GM12878 (cell line): ENCODE data around the gene HS3ST6. TPM values are rescaled to one million over a fixed set of nuclear protein-coding genes. Genes with fewer than 3 reads are reported as not detected.

Source experiments
- ATAC-seq: fragments of 200-7000 bp; cut with Tn5 transposase; 3 replicates; pipeline ENCODE4 v1.9.1; 2020; ENCODE audit warnings: mild to moderate bottlenecking, moderate library complexity
- BruUV-seq: library from RNA; stranded (reverse); fragments of 400-500 nt; replicated peaks from 2 replicates; lab custom pipeline; 2021; lab: Mats Ljungman, UMichigan
- CTCF ChIA-PET: fragments of 300-600 bp; sonication (Branson Sonifier 250); formaldehyde crosslinking; extraction: SDS; loops from one replicate; lab custom pipeline; 2021; ENCODE audit warnings: inconsistent platforms; lab: Yijun Ruan, JAX
- POLR2A ChIA-PET: fragments of 350-600 bp; formaldehyde crosslinking; extraction: SDS; loops from one replicate; lab custom pipeline; 2021; ENCODE audit warnings: inconsistent platforms; lab: Charles Lee
- RAD21 ChIA-PET: fragments of 300-600 bp; sonication (Branson Sonifier 250); formaldehyde crosslinking; loops from one replicate; lab custom pipeline; 2023; ENCODE audit warnings: antibody characterized with exemption; ENCODE audit not compliant: unreplicated experiment; lab: Charles Lee
- SMC1A ChIA-PET: fragments of 300-600 bp; sonication (Branson Sonifier 250); formaldehyde crosslinking; loops from one replicate; lab custom pipeline; 2023; ENCODE audit not compliant: unreplicated experiment, uncharacterized antibody; lab: Charles Lee
- DNase-seq: peaks from one replicate; pipeline ENCODE4 v3.0.0-alpha.2; 2011; ENCODE audit warnings: low read depth, low spot score
- FAIRE-seq: peaks from 3 replicates; lab custom pipeline; 2011; peaks lifted over from hg19 to GRCh38; lab: Jason Lieb, UNC
- H2AFZ ChIP-seq: 2 replicates; pipeline ENCODE4 v1.6.0; 2011; ENCODE audit warnings: low read depth, low read length, control low read depth; ENCODE audit not compliant: control insufficient read depth
- H3K27ac ChIP-seq: 2 replicates; pipeline ENCODE4 v1.5.1; 2011; ENCODE audit warnings: control low read depth; ENCODE audit not compliant: control insufficient read depth, insufficient read depth
- H3K27me3 ChIP-seq, 2 experiments: replicated peaks in 1 of 2; 2 replicates each; pipeline versions ENCODE4 v1.6.0 to v1.6.1; 2011; ENCODE audit warnings: low read length in 1 of 2; ENCODE audit not compliant: control insufficient read depth in 2 of 2, insufficient read depth in 2 of 2
- H3K36me3 ChIP-seq, 2 experiments: 2 replicates each; pipeline ENCODE4 v1.5.1; 2011; ENCODE audit warnings: low read length in 1 of 2; ENCODE audit not compliant: control insufficient read depth in 2 of 2, insufficient read depth in 2 of 2
- H3K4me1 ChIP-seq: 2 replicates; pipeline ENCODE4 v1.6.1; 2011; ENCODE audit warnings: mild to moderate bottlenecking, low read length, moderate library complexity, mixed read lengths; ENCODE audit not compliant: control insufficient read depth, insufficient read depth
- H3K4me2 ChIP-seq: 2 replicates; pipeline ENCODE4 v1.6.0; 2011; ENCODE audit warnings: control low read depth; ENCODE audit not compliant: control insufficient read depth, insufficient read depth
- H3K4me3 ChIP-seq: fragments of 200-600 bp; sonication (generic); 2 replicates; pipeline ENCODE4 v1.5.1; 2016
- H3K79me2 ChIP-seq: 2 replicates; pipeline ENCODE4 v1.6.0; 2011; ENCODE audit warnings: low read length; ENCODE audit not compliant: control insufficient read depth, insufficient read depth
- H3K9ac ChIP-seq: 2 replicates; pipeline ENCODE4 v1.8.0; 2011; ENCODE audit warnings: low read length, control low read depth, mixed read lengths; ENCODE audit not compliant: control insufficient read depth, insufficient read depth
- H3K9me3 ChIP-seq: replicated peaks from 3 replicates; pipeline ENCODE4 v1.5.1; 2011; ENCODE audit warnings: mild to moderate bottlenecking, low read length; ENCODE audit not compliant: control insufficient read depth, insufficient read depth
- H4K20me1 ChIP-seq: 2 replicates; pipeline ENCODE4 v1.6.0; 2011; ENCODE audit not compliant: control insufficient read depth, insufficient read depth
- BMI1 ChIP-seq: fragments of 450-650 bp; IDR thresholded peaks from 2 replicates; pipeline ENCODE4 v1.6.1; 2016; ENCODE audit warnings: mild to moderate bottlenecking, moderate library complexity, borderline replicate concordance
- CHD2 ChIP-seq: IDR thresholded peaks from 2 replicates; pipeline ENCODE4 v1.6.1; 2011; ENCODE audit warnings: low read depth, low read length, improper control_type of control experiment, borderline replicate concordance
- HDGF ChIP-seq: fragments of 450-650 bp; IDR thresholded peaks from 2 replicates; pipeline ENCODE4 v1.6.1; 2016; ENCODE audit warnings: antibody characterized with exemption
- JUND ChIP-seq: IDR thresholded peaks from 2 replicates; pipeline ENCODE4 v1.6.1; 2012; ENCODE audit warnings: low read depth, mild to moderate bottlenecking, low read length, improper control_type of control experiment, moderate library complexity
- MXI1 ChIP-seq: fragments of 150-350 bp; IDR thresholded peaks from 2 replicates; pipeline ENCODE4 v1.6.1; 2011; ENCODE audit warnings: low read depth, mild to moderate bottlenecking, inconsistent platforms, low read length, improper control_type of control experiment
- MYB ChIP-seq: fragments of 150-350 bp; IDR thresholded peaks from 2 replicates; pipeline ENCODE4 v1.6.1; 2014; ENCODE audit warnings: mild to moderate bottlenecking, low read depth, low read length, borderline replicate concordance
- PAX8 ChIP-seq: fragments of 450-650 bp; IDR thresholded peaks from 2 replicates; pipeline ENCODE4 v1.6.1; 2017; ENCODE audit warnings: mild to moderate bottlenecking, moderate library complexity
- RAD21 ChIP-seq: IDR thresholded peaks from 2 replicates; pipeline ENCODE4 v1.6.1; 2011; ENCODE audit warnings: mild to moderate bottlenecking, low read depth, low read length, moderate library complexity; ENCODE audit not compliant: insufficient read depth
- SRF ChIP-seq, 2 experiments: IDR thresholded peaks; 2 replicates each; pipeline ENCODE4 v1.6.1; 2011; ENCODE audit warnings: low read depth in 2 of 2, low read length in 2 of 2, mild to moderate bottlenecking in 1 of 2, moderate library complexity in 1 of 2
- WGBS: methylation state at CpG from one replicate; pipeline ENCODE4 v1.1.6; 2016; ENCODE audit warnings: low lambda C conversion rate; ENCODE audit not compliant: insufficient replicate concordance, insufficient coverage; ENCODE audit errors: missing lambda C conversion rate; 5-methylcytosine and 5-hydroxymethylcytosine counted together
- in situ Hi-C: fragments of 300-500 bp; cut with MboI; formaldehyde crosslinking; loops from 9 replicates; pipeline ENCODE4 v1.14.3; 2018; ENCODE audit warnings: mixed read lengths
- intact Hi-C: fragments of 100-400 bp; cut with micrococcal nuclease; formaldehyde crosslinking; loops from one replicate; pipeline ENCODE4 v1.14.2; 2022; ENCODE audit not compliant: unreplicated experiment
- polyA plus RNA-seq, 11 experiments: library from polyadenylated mRNA; depleted of rRNA in 4 of 11; unstranded in 6 of 11; stranded (reverse) in 5 of 11; fragments of >200 nt; fragmentation: Nextera tagmentation in 4 of 11; fragmentation: Illumina TruSeq in 1 of 11; extraction: Ambion mirVana in 4 of 11; extraction: Trizol in 1 of 11; gene quantifications; 1 replicate in 1 of 11; 2 replicates in 10 of 11; pipeline versions ENCODE4 v1.2.1 to v1.2.3, GENCODE V29; 2011 to 2016; ENCODE audit warnings: inconsistent platforms in 2 of 11, missing spikeins in 2 of 11, low read depth in 1 of 11
- total RNA-seq, 4 experiments: library from RNA; depleted of rRNA in 3 of 4; stranded (reverse); fragments of >200 nt in 3 of 4; fragmentation: Illumina TruSeq in 1 of 4; extraction: Trizol in 1 of 4; gene quantifications; 2 replicates each; pipeline versions ENCODE4 v1.2.1 to v1.2.3, GENCODE V29; 2013 to 2021
- TF ChIP-seq, protein P1 (sequence below): fragments of 450-650 bp; IDR thresholded peaks from 2 replicates; pipeline ENCODE4 v1.6.1; 2018; ENCODE audit warnings: borderline replicate concordance, mild to moderate bottlenecking; ENCODE audit not compliant: partially characterized antibody
- TF ChIP-seq, protein P2 (sequence below): IDR thresholded peaks from 2 replicates; pipeline ENCODE4 v1.6.1; 2011; ENCODE audit warnings: mild to moderate bottlenecking, low read depth, low read length, moderate library complexity; ENCODE audit not compliant: insufficient replicate concordance
- TF ChIP-seq, protein P3 (sequence below), 3 experiments: IDR thresholded peaks in 2 of 3; conservative IDR thresholded peaks in 1 of 3; 2 replicates each; pipeline ENCODE4 v1.5.1; 2011; ENCODE audit warnings: low read depth in 3 of 3, low read length in 3 of 3, mild to moderate bottlenecking in 3 of 3, control low read depth in 2 of 3, moderate library complexity in 2 of 3, inconsistent platforms in 1 of 3, mixed read lengths in 1 of 3; ENCODE audit not compliant: control insufficient read depth in 2 of 3, insufficient read depth in 1 of 3; ENCODE audit errors: extremely low read depth in 1 of 3

Gene HS3ST6
- total and polyA plus RNA-seq, 10 of the 15 experiments (the other 5 are each of a cell fraction or from before 2014, with no cell fraction given): not detected

DNA sequence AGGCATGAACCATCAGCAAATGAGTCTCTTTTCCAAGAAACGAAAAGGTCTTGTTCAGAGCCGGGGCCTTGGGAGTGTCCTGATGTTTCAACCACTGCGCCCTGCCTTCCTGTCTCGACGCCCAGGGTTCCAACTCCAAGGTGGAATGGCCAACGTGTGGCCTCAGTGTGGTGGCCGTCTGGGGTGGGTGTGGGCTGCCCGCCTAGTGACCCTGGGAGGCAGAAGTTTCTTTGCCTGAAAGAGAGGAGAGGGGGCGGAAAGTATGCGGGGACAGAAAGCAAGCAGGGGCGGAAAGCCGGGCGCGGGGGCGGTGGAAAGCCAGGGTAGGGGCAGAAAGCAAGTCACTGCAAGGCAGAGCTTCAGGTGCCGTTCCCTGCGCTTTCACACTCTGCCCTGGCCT, 20.7 kb upstream of the HS3ST6 start:
- no peak for TF ChIP-seq MXI1
- TF ChIP-seq MYB: no peak
- TF ChIP-seq, protein P1, sequence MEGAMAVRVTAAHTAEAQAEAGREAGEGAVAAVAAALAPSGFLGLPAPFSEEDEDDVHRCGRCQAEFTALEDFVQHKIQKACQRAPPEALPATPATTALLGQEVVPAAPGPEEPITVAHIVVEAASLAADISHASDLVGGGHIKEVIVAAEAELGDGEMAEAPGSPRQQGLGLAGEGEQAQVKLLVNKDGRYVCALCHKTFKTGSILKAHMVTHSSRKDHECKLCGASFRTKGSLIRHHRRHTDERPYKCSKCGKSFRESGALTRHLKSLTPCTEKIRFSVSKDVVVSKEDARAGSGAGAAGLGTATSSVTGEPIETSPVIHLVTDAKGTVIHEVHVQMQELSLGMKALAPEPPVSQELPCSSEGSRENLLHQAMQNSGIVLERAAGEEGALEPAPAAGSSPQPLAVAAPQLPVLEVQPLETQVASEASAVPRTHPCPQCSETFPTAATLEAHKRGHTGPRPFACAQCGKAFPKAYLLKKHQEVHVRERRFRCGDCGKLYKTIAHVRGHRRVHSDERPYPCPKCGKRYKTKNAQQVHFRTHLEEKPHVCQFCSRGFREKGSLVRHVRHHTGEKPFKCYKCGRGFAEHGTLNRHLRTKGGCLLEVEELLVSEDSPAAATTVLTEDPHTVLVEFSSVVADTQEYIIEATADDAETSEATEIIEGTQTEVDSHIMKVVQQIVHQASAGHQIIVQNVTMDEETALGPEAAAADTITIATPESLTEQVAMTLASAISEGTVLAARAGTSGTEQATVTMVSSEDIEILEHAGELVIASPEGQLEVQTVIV: no peak
- TF ChIP-seq BMI1: no peak
- no peak for TF ChIP-seq JUND
- no peak for TF ChIP-seq SRF (IDR thresholded peaks at IDR 0.05; ENCODE audit: low read depth in 2 of 2, low read length in 2 of 2)
- no peak for TF ChIP-seq HDGF
- TF ChIP-seq PAX8: no peak
- no peak for TF ChIP-seq CHD2
- TF ChIP-seq, protein P2, sequence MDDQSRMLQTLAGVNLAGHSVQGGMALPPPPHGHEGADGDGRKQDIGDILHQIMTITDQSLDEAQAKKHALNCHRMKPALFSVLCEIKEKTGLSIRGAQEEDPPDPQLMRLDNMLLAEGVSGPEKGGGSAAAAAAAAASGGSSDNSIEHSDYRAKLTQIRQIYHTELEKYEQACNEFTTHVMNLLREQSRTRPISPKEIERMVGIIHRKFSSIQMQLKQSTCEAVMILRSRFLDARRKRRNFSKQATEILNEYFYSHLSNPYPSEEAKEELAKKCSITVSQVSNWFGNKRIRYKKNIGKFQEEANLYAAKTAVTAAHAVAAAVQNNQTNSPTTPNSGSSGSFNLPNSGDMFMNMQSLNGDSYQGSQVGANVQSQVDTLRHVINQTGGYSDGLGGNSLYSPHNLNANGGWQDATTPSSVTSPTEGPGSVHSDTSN: no peak
- no peak for TF ChIP-seq RAD21
- TF ChIP-seq, protein P3, sequence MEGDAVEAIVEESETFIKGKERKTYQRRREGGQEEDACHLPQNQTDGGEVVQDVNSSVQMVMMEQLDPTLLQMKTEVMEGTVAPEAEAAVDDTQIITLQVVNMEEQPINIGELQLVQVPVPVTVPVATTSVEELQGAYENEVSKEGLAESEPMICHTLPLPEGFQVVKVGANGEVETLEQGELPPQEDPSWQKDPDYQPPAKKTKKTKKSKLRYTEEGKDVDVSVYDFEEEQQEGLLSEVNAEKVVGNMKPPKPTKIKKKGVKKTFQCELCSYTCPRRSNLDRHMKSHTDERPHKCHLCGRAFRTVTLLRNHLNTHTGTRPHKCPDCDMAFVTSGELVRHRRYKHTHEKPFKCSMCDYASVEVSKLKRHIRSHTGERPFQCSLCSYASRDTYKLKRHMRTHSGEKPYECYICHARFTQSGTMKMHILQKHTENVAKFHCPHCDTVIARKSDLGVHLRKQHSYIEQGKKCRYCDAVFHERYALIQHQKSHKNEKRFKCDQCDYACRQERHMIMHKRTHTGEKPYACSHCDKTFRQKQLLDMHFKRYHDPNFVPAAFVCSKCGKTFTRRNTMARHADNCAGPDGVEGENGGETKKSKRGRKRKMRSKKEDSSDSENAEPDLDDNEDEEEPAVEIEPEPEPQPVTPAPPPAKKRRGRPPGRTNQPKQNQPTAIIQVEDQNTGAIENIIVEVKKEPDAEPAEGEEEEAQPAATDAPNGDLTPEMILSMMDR (IDR thresholded peaks at IDR 0.05 in 2 of 3, conservative IDR thresholded peaks at IDR 0.05 in 1 of 3; ENCODE audit: control insufficient read depth in 2 of 3, extremely low read depth in 1 of 3, insufficient read depth in 1 of 3, low read depth in 3 of 3, low read length in 3 of 3): no peak
- H4K20me1 ChIP-seq: no peaks in the 10 kb centered on the region
- H3K9ac ChIP-seq: no peak overlapping the region
- no peaks in the 10 kb centered on the region for H3K27me3 ChIP-seq
- ATAC-seq (no peak), DNase-seq (no peak), FAIRE-seq (no peak)
- intact Hi-C loops (no loop called here), in situ Hi-C loops (loop anchor here (10.0 kb wide), 1 partner anchor 74 kb away; no protein-coding TSS in a partner anchor)
- no peaks in the 10 kb centered on the region for H3K9me3 ChIP-seq
- H3K4me2 ChIP-seq: no peak overlapping the region
- no TSS peak for BruUV-seq
- CTCF ChIA-PET: interaction anchor here (2.0 kb wide), 1 partner anchor 10 kb away, joined by 9 read pairs; no protein-coding TSS in a partner anchor
- 92% methylated on average over 17 of the region's 17 CpGs for WGBS
- no peak overlapping the region for H3K27ac ChIP-seq
- RAD21 ChIA-PET: no interaction called here
- no peak overlapping the region for H2AFZ ChIP-seq
- SMC1A ChIA-PET: no interaction called here
- POLR2A ChIA-PET: no interaction called here
- no peak overlapping the region for H3K4me3 ChIP-seq
- peaks cover 0 to 5% of the 10 kb centered on the region in 2 experiments; a peak in 3 of 4 replicates for H3K36me3 ChIP-seq
- H3K79me2 ChIP-seq: peaks cover 18% of the 10 kb centered on the region
- H3K4me1 ChIP-seq: peaks cover 7% of the 10 kb centered on the region; the same call in 1 of the 2 replicates
